DOHH2 (cell line): Measurements from ENCODE around the gene PHLDB2.

ENCODE experiments used
- H3F3A ChIP-seq: fragments of 200-600 bp; sonication (generic), shearing (Covaris generic); 2 replicates; pipeline ENCODE4 v1.6.0; 2016; ENCODE audit warnings: antibody characterized with exemption, mild to moderate bottlenecking; ENCODE audit not compliant: control insufficient read depth, insufficient read depth
- H3K27ac ChIP-seq: fragments of 200-600 bp; sonication (generic); 2 replicates; pipeline ENCODE4 v1.5.1; 2014; ENCODE audit warnings: low read depth, mild to moderate bottlenecking, low read length, moderate library complexity
- H3K27me3 ChIP-seq: fragments of 200-600 bp; sonication (generic); 2 replicates; pipeline ENCODE4 v1.6.1; 2014; ENCODE audit warnings: mild to moderate bottlenecking, low read length, mixed read lengths; ENCODE audit not compliant: control insufficient read depth
- H3K36me3 ChIP-seq: fragments of 200-600 bp; sonication (generic); 2 replicates; pipeline ENCODE4 v1.6.1; 2014; ENCODE audit warnings: mild to moderate bottlenecking, low read length, moderate library complexity, mixed read lengths; ENCODE audit not compliant: control insufficient read depth
- H3K4me1 ChIP-seq: fragments of 200-600 bp; sonication (generic); 2 replicates; pipeline ENCODE4 v1.6.1; 2014; ENCODE audit warnings: mild to moderate bottlenecking, low read length, mixed read lengths; ENCODE audit not compliant: control insufficient read depth
- H3K4me2 ChIP-seq: fragments of 200-600 bp; sonication (generic); 2 replicates; pipeline ENCODE4 v1.6.0; 2014; ENCODE audit warnings: mild to moderate bottlenecking, low read length, moderate library complexity
- H3K4me3 ChIP-seq: fragments of 200-600 bp; sonication (generic); 2 replicates; pipeline ENCODE4 v1.5.1; 2014; ENCODE audit warnings: mild to moderate bottlenecking, low read length, mixed read lengths
- H3K79me2 ChIP-seq: fragments of 200-600 bp; sonication (generic); 2 replicates; pipeline ENCODE4 v1.6.1; 2014; ENCODE audit warnings: mild to moderate bottlenecking, low read length, mixed read lengths; ENCODE audit not compliant: control insufficient read depth
- H3K9me2 ChIP-seq: fragments of 200-600 bp; sonication (generic); replicated peaks from 2 replicates; pipeline ENCODE4 v1.6.1; 2014; ENCODE audit warnings: mild to moderate bottlenecking, low read length, mixed read lengths; ENCODE audit not compliant: control insufficient read depth
- H3K9me3 ChIP-seq: fragments of 200-600 bp; sonication (generic); 2 replicates; pipeline ENCODE4 v1.6.1; 2014; ENCODE audit warnings: antibody characterized with exemption, low read length, mixed read lengths; ENCODE audit not compliant: control insufficient read depth, insufficient read depth
- H4K20me1 ChIP-seq: fragments of 200-600 bp; sonication (generic); 2 replicates; pipeline ENCODE4 v1.6.0; 2014; ENCODE audit warnings: low read depth, mild to moderate bottlenecking, antibody characterized with exemption, low read length, moderate library complexity; ENCODE audit not compliant: control insufficient read depth, insufficient read depth
- EZH2phosphoT487 ChIP-seq: fragments of 200-600 bp; sonication (generic); IDR thresholded peaks from 2 replicates; pipeline ENCODE4 v1.6.1; 2017; ENCODE audit warnings: borderline replicate concordance, mild to moderate bottlenecking, antibody characterized with exemption, low read length, moderate library complexity, mixed read lengths
- TF ChIP-seq, protein P1 (sequence below): fragments of 200-600 bp; sonication (generic); IDR thresholded peaks from one replicate; pipeline ENCODE4 v1.5.1; 2014; ENCODE audit warnings: antibody characterized with exemption, mild to moderate bottlenecking, low read depth, low read length; ENCODE audit not compliant: poor library complexity, severe bottlenecking

PHLDB2 gene

DNA sequence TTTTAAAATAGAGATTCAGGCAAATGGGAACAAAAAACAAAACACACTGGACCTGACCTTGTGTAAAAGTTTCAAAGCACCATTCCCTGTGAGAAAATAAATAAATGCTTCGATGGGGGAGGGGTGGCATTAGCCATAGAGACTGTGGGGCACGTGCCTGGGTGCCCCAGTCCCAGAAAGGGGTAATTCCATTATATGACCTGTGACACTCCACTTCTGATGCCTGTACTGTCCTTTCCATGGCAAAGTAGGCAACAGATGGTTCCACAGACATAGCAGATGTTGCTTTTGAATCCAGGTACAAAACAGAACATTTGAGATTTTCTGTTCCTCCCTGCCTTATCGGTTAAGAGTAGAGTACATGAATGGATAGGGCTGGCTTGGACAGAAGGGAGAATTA is 3.9 kb downstream of the PHLDB2 start:
- Histone ChIP-seq H3K27me3 (peaks cover 41% of the 10 kb centered on the region), H3K79me2 (no peaks in the 10 kb centered on the region), H3K27ac (no peak overlapping the region), H3K9me2 (no peaks in the 10 kb centered on the region), H3K4me2 (no peak overlapping the region), H3F3A (no peaks in the 10 kb centered on the region), H3K4me1 (peaks cover 11% of the 10 kb centered on the region; the same call in 1 of the 2 replicates), H3K36me3 (no peaks in the 10 kb centered on the region), H3K9me3 (no peaks in the 10 kb centered on the region), H3K4me3 (no peak overlapping the region), H4K20me1 (no peaks in the 10 kb centered on the region)
- TF ChIP-seq, protein P1, sequence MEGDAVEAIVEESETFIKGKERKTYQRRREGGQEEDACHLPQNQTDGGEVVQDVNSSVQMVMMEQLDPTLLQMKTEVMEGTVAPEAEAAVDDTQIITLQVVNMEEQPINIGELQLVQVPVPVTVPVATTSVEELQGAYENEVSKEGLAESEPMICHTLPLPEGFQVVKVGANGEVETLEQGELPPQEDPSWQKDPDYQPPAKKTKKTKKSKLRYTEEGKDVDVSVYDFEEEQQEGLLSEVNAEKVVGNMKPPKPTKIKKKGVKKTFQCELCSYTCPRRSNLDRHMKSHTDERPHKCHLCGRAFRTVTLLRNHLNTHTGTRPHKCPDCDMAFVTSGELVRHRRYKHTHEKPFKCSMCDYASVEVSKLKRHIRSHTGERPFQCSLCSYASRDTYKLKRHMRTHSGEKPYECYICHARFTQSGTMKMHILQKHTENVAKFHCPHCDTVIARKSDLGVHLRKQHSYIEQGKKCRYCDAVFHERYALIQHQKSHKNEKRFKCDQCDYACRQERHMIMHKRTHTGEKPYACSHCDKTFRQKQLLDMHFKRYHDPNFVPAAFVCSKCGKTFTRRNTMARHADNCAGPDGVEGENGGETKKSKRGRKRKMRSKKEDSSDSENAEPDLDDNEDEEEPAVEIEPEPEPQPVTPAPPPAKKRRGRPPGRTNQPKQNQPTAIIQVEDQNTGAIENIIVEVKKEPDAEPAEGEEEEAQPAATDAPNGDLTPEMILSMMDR: no peak
- no peak for TF ChIP-seq EZH2phosphoT487

DNA sequence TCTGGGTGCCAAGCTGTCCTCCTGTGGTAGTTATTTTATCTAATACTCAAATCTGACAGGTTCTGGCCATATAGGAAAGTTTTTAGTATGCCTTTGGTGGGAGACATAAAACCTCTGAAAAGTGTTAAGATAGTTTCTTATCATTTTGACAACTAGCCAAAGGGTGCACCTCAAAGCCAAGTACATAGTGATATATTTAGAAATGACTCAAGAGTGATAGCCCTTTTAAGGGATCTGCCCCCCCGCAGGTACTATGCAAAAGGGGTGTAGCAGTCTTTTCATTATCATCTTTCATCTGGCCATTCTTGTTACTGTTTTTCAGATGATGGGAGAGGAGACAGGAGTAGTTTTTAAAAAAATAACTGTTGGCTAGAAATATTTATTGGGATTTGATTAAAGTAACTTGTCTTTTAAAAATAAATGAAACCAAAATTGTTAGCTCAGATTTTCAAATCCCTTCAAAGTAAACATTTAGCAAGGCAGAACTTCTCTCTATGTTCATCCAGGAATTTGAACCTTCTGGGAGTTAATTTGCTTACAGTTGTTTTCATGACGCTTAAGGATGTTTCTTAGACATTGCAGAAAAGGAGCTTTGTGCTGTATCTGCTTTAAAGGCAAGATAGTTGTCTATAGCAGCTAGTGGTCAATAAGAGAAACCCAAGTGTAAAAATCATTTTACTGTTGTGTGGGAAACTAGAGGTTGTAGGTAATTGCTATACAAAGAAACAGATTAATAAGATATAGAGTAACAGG is 5.1 kb downstream of the PHLDB2 start:
- no peaks in the 10 kb centered on the region for H3K9me2 ChIP-seq
- peaks cover 34% of the 10 kb centered on the region for H3K27me3 ChIP-seq
- no peaks in the 10 kb centered on the region for H4K20me1 ChIP-seq
- peaks cover 10% of the 10 kb centered on the region; the same call in 1 of the 2 replicates for H3K4me1 ChIP-seq
- H3K27ac ChIP-seq: no peak overlapping the region
- no peaks in the 10 kb centered on the region for H3K36me3 ChIP-seq
- no peak overlapping the region for H3K4me2 ChIP-seq
- no peaks in the 10 kb centered on the region for H3F3A ChIP-seq
- TF ChIP-seq EZH2phosphoT487: no peak
- H3K79me2 ChIP-seq: no peaks in the 10 kb centered on the region
- no peaks in the 10 kb centered on the region for H3K9me3 ChIP-seq
- no peak overlapping the region for H3K4me3 ChIP-seq

DNA sequence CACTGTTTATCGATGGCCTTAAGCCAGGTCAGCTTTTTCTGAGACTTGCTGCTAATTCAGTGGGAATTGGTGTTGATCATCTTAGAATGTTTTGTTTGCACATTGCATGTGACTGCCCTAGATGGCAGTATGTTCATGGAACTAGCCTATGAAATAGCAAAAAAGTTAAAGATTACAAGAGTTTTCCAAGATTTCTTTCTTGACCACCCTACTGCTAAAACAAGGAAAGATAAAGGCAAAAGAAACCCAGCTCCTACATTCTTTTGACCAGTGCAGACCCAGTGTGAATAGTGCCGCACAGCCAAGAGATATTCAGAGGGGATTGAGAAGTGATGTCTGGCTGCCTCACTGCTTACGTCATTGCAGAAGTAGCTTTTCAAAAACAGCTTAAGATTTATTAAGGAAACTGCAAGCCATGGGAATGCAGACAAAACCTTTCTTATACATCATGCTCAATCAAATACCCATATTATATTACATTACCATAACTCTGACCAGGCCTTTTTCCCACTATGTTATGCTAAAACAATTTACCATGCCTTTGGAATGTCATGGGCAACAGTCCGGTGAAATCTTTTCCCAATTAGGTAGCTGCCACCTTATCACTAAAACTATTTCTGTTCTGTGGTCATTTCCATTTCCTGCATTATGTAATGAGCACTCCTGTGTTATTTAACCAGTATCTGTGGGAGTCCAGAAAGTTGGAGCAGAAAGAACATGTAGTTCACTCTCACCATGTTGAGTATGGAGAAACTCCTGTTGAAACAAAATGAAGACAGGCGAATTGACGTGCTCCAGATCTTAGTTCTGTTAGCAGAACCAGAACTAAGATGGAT is 6.0 kb downstream of the PHLDB2 start:
- H3K4me2 ChIP-seq: no peak overlapping the region
- no peaks in the 10 kb centered on the region for H4K20me1 ChIP-seq
- no peaks in the 10 kb centered on the region for H3F3A ChIP-seq
- H3K27me3 ChIP-seq: peaks cover 27% of the 10 kb centered on the region
- H3K9me2 ChIP-seq: no peaks in the 10 kb centered on the region
- H3K27ac ChIP-seq: no peak overlapping the region
- no peaks in the 10 kb centered on the region for H3K9me3 ChIP-seq
- no peaks in the 10 kb centered on the region for H3K36me3 ChIP-seq
- no peak overlapping the region for H3K4me3 ChIP-seq
- no peak for TF ChIP-seq EZH2phosphoT487
- TF ChIP-seq, protein P1: no peak
- H3K4me1 ChIP-seq: peaks cover 3% of the 10 kb centered on the region; the same call in 1 of the 2 replicates
- H3K79me2 ChIP-seq: no peaks in the 10 kb centered on the region
